Measurements from ENCODE around the gene RAB40B. TPM values are rescaled to one million over a fixed set of nuclear protein-coding genes. Genes with fewer than 3 reads are reported as not detected.

The RAB40B gene
- total RNA-seq, 3 donors from 2014 or later (not counting 1 experiment from before 2014, with no cell fraction given): 3.7 to 7.3 (median 4.0) TPM

DNA sequence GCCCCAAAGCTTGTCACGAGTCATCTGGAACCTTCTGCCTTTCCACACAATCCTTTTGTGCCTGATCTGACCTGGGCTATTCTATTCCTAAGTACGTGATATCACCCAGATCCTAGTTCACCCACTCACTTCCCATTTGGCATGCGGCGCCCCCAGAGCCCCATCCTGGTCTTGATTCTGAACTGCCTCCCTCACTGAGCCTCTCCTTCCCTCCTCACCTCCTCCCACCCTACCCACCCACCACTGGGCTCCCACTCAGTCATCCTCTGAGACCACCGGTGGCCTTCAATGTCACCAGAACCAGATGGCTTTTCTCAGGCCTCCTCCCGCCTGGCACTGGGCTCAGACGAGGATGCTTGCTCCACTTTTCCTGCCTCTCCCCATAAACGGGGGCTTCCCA is 68.8 kb downstream of the RAB40B start:
- intact Hi-C loops (cut with micrococcal nuclease): no loop called here
- no peaks in the 10 kb centered on the region for H3K9me3 ChIP-seq (ENCODE audit: control insufficient read depth, insufficient read depth, low read length)
- no peaks in the 10 kb centered on the region for H3K27me3 Mint-ChIP-seq (ENCODE audit: low read depth in 2 of 2)
- ATAC-seq (no peak), DNase-seq (no peak)
- H3K4me3 Mint-ChIP-seq: no peak overlapping the region
- no peaks in the 10 kb centered on the region for H3K9me3 Mint-ChIP-seq
- 93% methylated on average over 8 of the region's 8 CpGs for WGBS (ENCODE audit: insufficient coverage)
- TF ChIP-seq, protein P1, sequence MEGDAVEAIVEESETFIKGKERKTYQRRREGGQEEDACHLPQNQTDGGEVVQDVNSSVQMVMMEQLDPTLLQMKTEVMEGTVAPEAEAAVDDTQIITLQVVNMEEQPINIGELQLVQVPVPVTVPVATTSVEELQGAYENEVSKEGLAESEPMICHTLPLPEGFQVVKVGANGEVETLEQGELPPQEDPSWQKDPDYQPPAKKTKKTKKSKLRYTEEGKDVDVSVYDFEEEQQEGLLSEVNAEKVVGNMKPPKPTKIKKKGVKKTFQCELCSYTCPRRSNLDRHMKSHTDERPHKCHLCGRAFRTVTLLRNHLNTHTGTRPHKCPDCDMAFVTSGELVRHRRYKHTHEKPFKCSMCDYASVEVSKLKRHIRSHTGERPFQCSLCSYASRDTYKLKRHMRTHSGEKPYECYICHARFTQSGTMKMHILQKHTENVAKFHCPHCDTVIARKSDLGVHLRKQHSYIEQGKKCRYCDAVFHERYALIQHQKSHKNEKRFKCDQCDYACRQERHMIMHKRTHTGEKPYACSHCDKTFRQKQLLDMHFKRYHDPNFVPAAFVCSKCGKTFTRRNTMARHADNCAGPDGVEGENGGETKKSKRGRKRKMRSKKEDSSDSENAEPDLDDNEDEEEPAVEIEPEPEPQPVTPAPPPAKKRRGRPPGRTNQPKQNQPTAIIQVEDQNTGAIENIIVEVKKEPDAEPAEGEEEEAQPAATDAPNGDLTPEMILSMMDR (IDR thresholded peaks at IDR 0.05): no peak
- H3K36me3 Mint-ChIP-seq: no peaks in the 10 kb centered on the region
- H3K36me3 ChIP-seq (ENCODE audit: control insufficient read depth, insufficient read depth, low read length): peaks cover 34% of the 10 kb centered on the region
- H3K4me3 ChIP-seq (ENCODE audit: low read length): no peak overlapping the region
- no peaks in the 10 kb centered on the region for H3K27me3 ChIP-seq (ENCODE audit: control insufficient read depth, insufficient read depth, low read length)
- H3K4me1 ChIP-seq (ENCODE audit: control insufficient read depth, insufficient read depth, low read length): no peaks in the 10 kb centered on the region
- H3K27ac ChIP-seq (ENCODE audit: low read length): no peak overlapping the region
- peak overlapping the region; percentile 6 to 77 for H3K27ac Mint-ChIP-seq
- H3K4me1 Mint-ChIP-seq: peaks cover 15 to 21% of the 10 kb centered on the region in 2 donors

DNA sequence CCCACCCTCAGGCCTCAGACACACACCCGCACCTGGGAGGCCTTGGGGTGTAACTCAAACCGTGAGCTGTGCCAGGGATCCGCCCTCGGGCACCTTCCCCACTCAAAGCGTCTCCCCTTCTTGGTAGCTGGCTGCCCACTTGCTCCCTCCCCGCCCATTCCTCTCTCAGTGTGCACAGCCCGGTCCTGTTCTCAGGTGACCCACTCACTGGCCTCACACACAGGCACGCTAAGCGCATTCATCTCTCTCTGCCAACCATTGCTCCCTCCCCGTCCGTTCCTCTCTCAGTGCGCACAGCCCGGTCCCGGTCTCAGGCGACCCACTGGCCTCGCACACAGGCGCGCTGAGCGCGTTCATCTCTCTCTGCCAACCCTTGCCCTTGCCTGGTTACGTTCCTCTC is 71.1 kb downstream of the RAB40B start:
- Histone ChIP-seq H3K27me3 (ENCODE audit: control insufficient read depth, insufficient read depth, low read length) (no peaks in the 10 kb centered on the region), H3K4me3 (ENCODE audit: low read length) (no peak overlapping the region), H3K9me3 (ENCODE audit: control insufficient read depth, insufficient read depth, low read length) (no peaks in the 10 kb centered on the region), H3K36me3 (ENCODE audit: control insufficient read depth, insufficient read depth, low read length) (peaks cover 41% of the 10 kb centered on the region), H3K4me1 (ENCODE audit: control insufficient read depth, insufficient read depth, low read length) (no peaks in the 10 kb centered on the region), H3K27ac (ENCODE audit: low read length) (no peak overlapping the region)
- Mint-ChIP-seq H3K9me3 (no peaks in the 10 kb centered on the region), H3K36me3 (no peaks in the 10 kb centered on the region), H3K4me3 (no peak overlapping the region), H3K27ac (peak overlapping the region; percentile 21 to 22), H3K27me3 (ENCODE audit: low read depth in 2 of 2) (no peaks in the 10 kb centered on the region), H3K4me1 (peaks cover 4 to 15% of the 10 kb centered on the region in 2 donors)
- ATAC-seq: peak in 2 of 3 donors; percentile 14 to 17
- intact Hi-C loops (cut with micrococcal nuclease): no loop called here
- TF ChIP-seq, protein P1 (IDR thresholded peaks at IDR 0.05): no peak
- 94% methylated on average over 21 of the region's 21 CpGs for WGBS (ENCODE audit: insufficient coverage)
- no peak for DNase-seq

DNA sequence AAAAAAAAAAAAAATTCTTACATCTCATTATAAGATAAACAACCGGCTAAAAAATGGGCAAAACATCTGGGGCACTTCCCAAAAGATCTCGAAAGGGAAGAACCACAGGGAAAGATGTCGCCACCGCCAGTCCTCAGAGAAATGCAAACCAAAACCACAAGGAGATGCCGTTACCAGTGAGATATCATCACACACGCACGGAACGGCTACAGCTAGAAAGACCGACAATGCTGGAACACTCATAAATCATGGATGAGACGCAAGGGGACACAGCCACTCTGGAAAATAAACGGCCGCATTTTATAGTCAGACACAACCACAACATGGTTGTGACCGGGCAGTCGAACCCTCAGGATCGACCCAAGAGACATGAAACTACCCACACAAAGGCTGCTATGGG is 74.8 kb downstream of the RAB40B start:
- no peaks in the 10 kb centered on the region for H3K4me1 ChIP-seq (ENCODE audit: control insufficient read depth, insufficient read depth, low read length)
- no peak overlapping the region for H3K27ac ChIP-seq (ENCODE audit: low read length)
- TF ChIP-seq, protein P1 (IDR thresholded peaks at IDR 0.05): no peak
- peaks cover 63% of the 10 kb centered on the region for H3K36me3 ChIP-seq (ENCODE audit: control insufficient read depth, insufficient read depth, low read length)
- Mint-ChIP-seq H3K27me3 (ENCODE audit: low read depth in 2 of 2) (no peaks in the 10 kb centered on the region), H3K36me3 (no peaks in the 10 kb centered on the region), H3K27ac (no peak overlapping the region), H3K4me3 (no peak overlapping the region), H3K9me3 (no peaks in the 10 kb centered on the region), H3K4me1 (peaks cover 0 to 8% of the 10 kb centered on the region in 2 donors)
- DNase-seq (no peak), ATAC-seq (no peak)
- H3K4me3 ChIP-seq (ENCODE audit: low read length): no peak overlapping the region
- 88% methylated on average over 15 of the region's 15 CpGs for WGBS (ENCODE audit: insufficient coverage)
- H3K9me3 ChIP-seq (ENCODE audit: control insufficient read depth, insufficient read depth, low read length): no peaks in the 10 kb centered on the region
- intact Hi-C loops (cut with micrococcal nuclease): no loop called here
- no peaks in the 10 kb centered on the region for H3K27me3 ChIP-seq (ENCODE audit: control insufficient read depth, insufficient read depth, low read length)

GRCh38 chr17:82619641-82620040 is 78.9 kb downstream of the RAB40B start:
- Mint-ChIP-seq H3K27ac (peak overlapping the region in 1 of 2 donors; percentile 38), H3K9me3 (no peaks in the 10 kb centered on the region), H3K4me3 (no peak overlapping the region), H3K27me3 (ENCODE audit: low read depth in 2 of 2) (no peaks in the 10 kb centered on the region), H3K4me1 (no peaks in the 10 kb centered on the region), H3K36me3 (no peaks in the 10 kb centered on the region)
- no peak for DNase-seq
- 96% methylated on average over 10 of the region's 10 CpGs for WGBS (ENCODE audit: insufficient coverage)
- no peaks in the 10 kb centered on the region for H3K9me3 ChIP-seq (ENCODE audit: control insufficient read depth, insufficient read depth, low read length)
- intact Hi-C loops (cut with micrococcal nuclease): no loop called here
- TF ChIP-seq, protein P1 (IDR thresholded peaks at IDR 0.05): no peak
- H3K36me3 ChIP-seq (ENCODE audit: control insufficient read depth, insufficient read depth, low read length): peaks cover 69% of the 10 kb centered on the region
- no peak for ATAC-seq
- H3K4me3 ChIP-seq (ENCODE audit: low read length): no peak overlapping the region
- H3K27me3 ChIP-seq (ENCODE audit: control insufficient read depth, insufficient read depth, low read length): no peaks in the 10 kb centered on the region
- H3K27ac ChIP-seq (ENCODE audit: low read length): no peak overlapping the region
- H3K4me1 ChIP-seq (ENCODE audit: control insufficient read depth, insufficient read depth, low read length): no peaks in the 10 kb centered on the region
